ENCODE measurements around the gene HERC2.
"Not testable (repeated sequence)": the region's sequence is repeated elsewhere in the genome, so short reads cannot be mapped to it uniquely, and the experiment has no call there.

HERC2 gene

DNA sequence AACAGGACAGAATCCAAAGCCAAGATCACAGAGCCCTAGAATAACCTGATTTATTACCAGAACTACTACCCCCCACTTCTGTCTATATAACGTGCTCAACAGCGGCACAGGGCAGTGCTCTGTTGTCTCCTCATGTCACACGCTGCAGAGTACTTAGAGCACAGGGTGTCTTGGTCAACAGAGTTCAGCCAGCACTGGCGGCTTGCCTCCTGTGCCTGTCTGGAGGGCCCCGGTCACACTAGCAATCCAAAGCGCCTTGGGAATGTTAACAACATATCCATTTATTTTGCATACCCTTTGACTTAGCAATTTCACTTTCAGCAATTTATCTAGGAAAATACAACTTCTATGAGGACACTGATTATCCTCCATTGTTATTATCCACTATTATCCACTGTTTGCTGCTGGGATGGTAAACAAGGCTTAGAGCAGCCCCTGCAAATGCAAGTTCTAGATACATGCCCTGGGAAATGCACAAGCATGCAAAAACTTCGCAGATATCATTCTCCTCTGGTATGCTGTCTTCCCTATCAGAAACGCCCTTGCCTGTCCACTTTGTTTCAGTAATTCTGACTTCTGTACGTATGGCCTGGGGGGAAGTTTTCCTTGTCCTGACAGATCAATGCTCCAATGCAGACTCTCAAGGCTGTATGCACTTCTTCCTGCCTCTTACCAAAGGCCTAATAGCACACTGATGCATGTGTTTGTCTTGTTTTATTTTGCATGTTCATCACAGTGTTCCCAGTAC is 136.7 kb downstream of the HERC2 start:
- H3K4me3 ChIP-seq (ENCODE audit: low read length in 2 of 2) = no peak overlapping the region
- H3K9ac ChIP-seq (ENCODE audit: low read depth in 1 of 2, low read length in 2 of 2) = no peak overlapping the region
- H3K27ac ChIP-seq (ENCODE audit: low read depth in 2 of 2, low read length in 2 of 2) = no peak overlapping the region
- H3K4me1 ChIP-seq (ENCODE audit: control insufficient read depth in 2 of 2, insufficient read depth in 2 of 2, low read length in 2 of 2) = peaks cover 0 to 5% of the 10 kb centered on the region in 2 donors
- H3K9me3 ChIP-seq (ENCODE audit: control insufficient read depth in 2 of 2, low read length in 2 of 2) = no peaks in the 10 kb centered on the region
- H3K27me3 ChIP-seq (ENCODE audit: control insufficient read depth in 2 of 2, insufficient read depth in 2 of 2, low read length in 2 of 2) = no peaks in the 10 kb centered on the region
- peaks cover 37 to 48% of the 10 kb centered on the region in 2 donors for H3K36me3 ChIP-seq (ENCODE audit: control insufficient read depth in 2 of 2, insufficient read depth in 2 of 2, low read length in 2 of 2)

DNA sequence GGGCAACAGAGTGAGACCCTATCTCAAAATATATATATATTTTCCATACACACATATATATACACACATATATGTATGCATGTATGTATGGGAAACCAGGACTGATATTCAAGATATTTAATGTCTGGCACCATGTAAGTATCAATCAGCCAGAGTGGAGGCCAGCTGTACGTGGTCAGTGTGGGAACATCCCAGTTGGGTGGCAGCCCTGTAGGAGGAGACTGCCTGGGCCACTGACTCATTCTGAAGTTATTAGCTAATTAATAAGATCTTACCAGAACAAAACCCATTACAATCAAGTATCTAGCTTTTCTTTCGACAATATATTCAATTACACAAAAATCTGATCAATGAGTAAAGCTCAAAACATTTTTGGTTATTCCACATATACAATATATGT is 137.8 kb downstream of the HERC2 start:
- peaks cover 0 to 5% of the 10 kb centered on the region in 2 donors for H3K4me1 ChIP-seq (ENCODE audit: control insufficient read depth in 2 of 2, insufficient read depth in 2 of 2, low read length in 2 of 2)
- no peak overlapping the region for H3K27ac ChIP-seq (ENCODE audit: low read depth in 2 of 2, low read length in 2 of 2)
- no peaks in the 10 kb centered on the region for H3K27me3 ChIP-seq (ENCODE audit: control insufficient read depth in 2 of 2, insufficient read depth in 2 of 2, low read length in 2 of 2)
- no peak overlapping the region for H3K9ac ChIP-seq (ENCODE audit: low read depth in 1 of 2, low read length in 2 of 2)
- peaks cover 43 to 51% of the 10 kb centered on the region in 2 donors for H3K36me3 ChIP-seq (ENCODE audit: control insufficient read depth in 2 of 2, insufficient read depth in 2 of 2, low read length in 2 of 2)
- H3K4me3 ChIP-seq (ENCODE audit: low read length in 2 of 2) = no peak overlapping the region
- no peaks in the 10 kb centered on the region for H3K9me3 ChIP-seq (ENCODE audit: control insufficient read depth in 2 of 2, low read length in 2 of 2)

DNA sequence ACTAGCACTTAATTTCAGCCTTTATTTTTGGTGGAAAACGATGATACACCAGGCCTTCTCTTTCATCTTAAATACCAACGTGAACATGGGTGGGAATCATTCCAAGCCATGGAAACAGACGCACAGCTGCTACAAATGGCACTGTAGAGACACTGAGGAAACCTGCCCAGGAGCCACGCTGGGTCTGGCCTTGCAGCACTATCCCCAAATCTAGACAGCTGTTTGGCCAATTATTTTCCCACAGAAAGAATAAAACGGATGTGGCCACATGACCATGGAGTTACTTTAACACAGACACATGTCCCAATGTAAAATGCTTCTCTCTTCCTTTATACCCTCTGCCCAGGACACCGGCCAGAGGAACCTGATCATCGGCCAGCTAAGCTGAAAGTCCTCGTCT is 139.2 kb downstream of the HERC2 start:
- H3K27me3 ChIP-seq (ENCODE audit: control insufficient read depth in 2 of 2, insufficient read depth in 2 of 2, low read length in 2 of 2) = no peaks in the 10 kb centered on the region
- peaks cover 43 to 47% of the 10 kb centered on the region in 2 donors for H3K36me3 ChIP-seq (ENCODE audit: control insufficient read depth in 2 of 2, insufficient read depth in 2 of 2, low read length in 2 of 2)
- no peak overlapping the region for H3K9ac ChIP-seq (ENCODE audit: low read depth in 1 of 2, low read length in 2 of 2)
- H3K4me3 ChIP-seq (ENCODE audit: low read length in 2 of 2) = no peak overlapping the region
- peaks cover 0 to 5% of the 10 kb centered on the region in 2 donors for H3K4me1 ChIP-seq (ENCODE audit: control insufficient read depth in 2 of 2, insufficient read depth in 2 of 2, low read length in 2 of 2)
- H3K27ac ChIP-seq (ENCODE audit: low read depth in 2 of 2, low read length in 2 of 2) = no peak overlapping the region
- H3K9me3 ChIP-seq (ENCODE audit: control insufficient read depth in 2 of 2, low read length in 2 of 2) = no peaks in the 10 kb centered on the region

DNA sequence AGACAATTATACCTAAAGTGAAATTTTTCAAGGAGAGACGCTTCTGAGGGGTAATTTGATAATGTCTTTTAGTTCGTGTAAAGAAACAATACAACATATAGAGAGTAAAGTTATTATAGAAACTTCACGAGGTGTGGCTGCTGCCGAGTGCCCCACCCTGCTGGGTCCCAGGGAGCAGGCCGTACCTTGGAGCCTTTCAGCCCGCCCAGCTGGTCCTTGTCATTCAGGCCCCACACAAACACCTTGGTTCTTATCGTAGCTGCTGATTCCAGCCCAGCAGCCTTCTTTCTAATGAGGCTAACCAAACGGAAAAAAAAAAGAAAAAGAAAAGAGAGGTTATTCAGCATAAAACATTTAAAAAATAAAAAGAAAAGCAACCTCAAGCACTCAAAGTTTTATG is 139.8 kb downstream of the HERC2 start:
- Histone ChIP-seq H3K4me3 (ENCODE audit: low read length in 2 of 2) (no peak overlapping the region), H3K4me1 (ENCODE audit: control insufficient read depth in 2 of 2, insufficient read depth in 2 of 2, low read length in 2 of 2) (peaks cover 0 to 5% of the 10 kb centered on the region in 2 donors), H3K27ac (ENCODE audit: low read depth in 2 of 2, low read length in 2 of 2) (peak overlapping the region in 1 of 2 donors; percentile 7), H3K9me3 (ENCODE audit: control insufficient read depth in 2 of 2, low read length in 2 of 2) (no peaks in the 10 kb centered on the region), H3K9ac (ENCODE audit: low read depth in 1 of 2, low read length in 2 of 2) (no peak overlapping the region), H3K27me3 (ENCODE audit: control insufficient read depth in 2 of 2, insufficient read depth in 2 of 2, low read length in 2 of 2) (no peaks in the 10 kb centered on the region), H3K36me3 (ENCODE audit: control insufficient read depth in 2 of 2, insufficient read depth in 2 of 2, low read length in 2 of 2) (peaks cover 43 to 48% of the 10 kb centered on the region in 2 donors)

DNA sequence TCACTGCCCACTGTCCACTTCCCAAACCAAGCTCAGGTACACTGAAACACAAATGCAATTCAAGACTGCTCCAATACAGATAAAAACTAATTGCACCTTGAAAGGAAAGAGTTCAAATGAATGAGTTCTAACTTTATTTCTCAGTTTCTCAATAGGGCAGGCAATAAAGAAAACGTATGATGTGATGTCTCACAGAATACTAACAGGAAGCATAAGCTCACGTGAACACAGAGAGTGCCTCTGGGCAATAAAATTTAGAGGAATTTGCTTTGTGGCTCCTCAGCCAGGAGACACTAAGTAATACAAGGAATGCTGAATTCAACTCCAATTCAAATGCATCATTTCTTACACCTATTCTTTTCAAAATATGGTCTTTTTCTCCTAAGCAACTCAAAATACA is 140.6 kb downstream of the HERC2 start:
- no peak overlapping the region for H3K9ac ChIP-seq (ENCODE audit: low read depth in 1 of 2, low read length in 2 of 2)
- H3K4me1 ChIP-seq (ENCODE audit: control insufficient read depth in 2 of 2, insufficient read depth in 2 of 2, low read length in 2 of 2) = peaks cover 0 to 5% of the 10 kb centered on the region in 2 donors
- no peak overlapping the region for H3K4me3 ChIP-seq (ENCODE audit: low read length in 2 of 2)
- H3K27ac ChIP-seq (ENCODE audit: low read depth in 2 of 2, low read length in 2 of 2) = no peak overlapping the region
- H3K36me3 ChIP-seq (ENCODE audit: control insufficient read depth in 2 of 2, insufficient read depth in 2 of 2, low read length in 2 of 2) = peaks cover 46 to 49% of the 10 kb centered on the region in 2 donors
- H3K9me3 ChIP-seq (ENCODE audit: control insufficient read depth in 2 of 2, low read length in 2 of 2) = no peaks in the 10 kb centered on the region
- H3K27me3 ChIP-seq (ENCODE audit: control insufficient read depth in 2 of 2, insufficient read depth in 2 of 2, low read length in 2 of 2) = no peaks in the 10 kb centered on the region

DNA sequence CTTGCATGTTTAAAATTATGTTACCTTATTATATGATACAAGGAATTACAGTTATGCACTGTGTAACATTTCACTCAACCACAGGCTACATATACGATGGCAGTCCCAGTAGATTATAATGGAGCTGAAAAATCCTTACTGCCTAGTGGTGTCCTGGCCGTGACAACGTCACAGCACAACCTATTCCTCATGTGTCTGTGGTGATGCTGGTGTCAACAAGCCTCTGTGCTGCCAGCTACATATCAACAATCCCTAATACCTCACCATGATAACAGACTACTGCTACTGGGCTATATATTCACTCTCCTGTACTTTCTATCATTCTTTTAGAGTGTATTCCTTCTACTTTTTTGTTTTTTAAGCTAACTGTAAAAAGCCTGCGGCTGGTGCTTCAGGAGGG is 142.7 kb downstream of the HERC2 start:
- H3K27ac ChIP-seq (ENCODE audit: low read depth in 2 of 2, low read length in 2 of 2) = no peak overlapping the region
- H3K4me1 ChIP-seq (ENCODE audit: control insufficient read depth in 2 of 2, insufficient read depth in 2 of 2, low read length in 2 of 2) = peaks cover 0 to 5% of the 10 kb centered on the region in 2 donors
- H3K9ac ChIP-seq (ENCODE audit: low read depth in 1 of 2, low read length in 2 of 2) = no peak overlapping the region
- peaks cover 43 to 51% of the 10 kb centered on the region in 2 donors for H3K36me3 ChIP-seq (ENCODE audit: control insufficient read depth in 2 of 2, insufficient read depth in 2 of 2, low read length in 2 of 2)
- H3K4me3 ChIP-seq (ENCODE audit: low read length in 2 of 2) = no peak overlapping the region
- H3K9me3 ChIP-seq (ENCODE audit: control insufficient read depth in 2 of 2, low read length in 2 of 2) = no peaks in the 10 kb centered on the region
- H3K27me3 ChIP-seq (ENCODE audit: control insufficient read depth in 2 of 2, insufficient read depth in 2 of 2, low read length in 2 of 2) = no peaks in the 10 kb centered on the region

DNA sequence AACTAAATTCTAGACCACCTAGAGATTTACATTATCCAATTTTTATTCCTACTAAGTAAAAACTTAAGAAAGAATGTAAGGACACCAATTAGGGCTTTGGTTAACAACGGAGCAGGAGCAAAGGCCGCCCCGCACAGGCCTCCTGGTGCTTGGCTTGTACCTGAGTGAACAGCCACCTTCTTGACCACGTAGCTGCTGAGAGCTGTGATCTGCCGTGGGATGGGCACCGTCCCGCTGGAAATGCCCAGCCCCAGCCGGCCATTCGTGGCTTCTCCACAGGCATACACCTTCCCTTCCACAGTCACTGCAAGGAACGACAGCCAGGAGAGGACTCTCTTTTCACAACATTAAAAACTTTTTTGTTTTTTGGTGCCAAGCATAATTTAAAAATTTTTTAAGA is 143.3 kb downstream of the HERC2 start:
- Histone ChIP-seq H3K27me3 (ENCODE audit: control insufficient read depth in 2 of 2, insufficient read depth in 2 of 2, low read length in 2 of 2) (no peaks in the 10 kb centered on the region), H3K36me3 (ENCODE audit: control insufficient read depth in 2 of 2, insufficient read depth in 2 of 2, low read length in 2 of 2) (peaks cover 43 to 54% of the 10 kb centered on the region in 2 donors), H3K4me1 (ENCODE audit: control insufficient read depth in 2 of 2, insufficient read depth in 2 of 2, low read length in 2 of 2) (peaks cover 0 to 5% of the 10 kb centered on the region in 2 donors), H3K9ac (ENCODE audit: low read depth in 1 of 2, low read length in 2 of 2) (no peak overlapping the region), H3K27ac (ENCODE audit: low read depth in 2 of 2, low read length in 2 of 2) (no peak overlapping the region), H3K9me3 (ENCODE audit: control insufficient read depth in 2 of 2, low read length in 2 of 2) (no peaks in the 10 kb centered on the region), H3K4me3 (ENCODE audit: low read length in 2 of 2) (no peak overlapping the region)

DNA sequence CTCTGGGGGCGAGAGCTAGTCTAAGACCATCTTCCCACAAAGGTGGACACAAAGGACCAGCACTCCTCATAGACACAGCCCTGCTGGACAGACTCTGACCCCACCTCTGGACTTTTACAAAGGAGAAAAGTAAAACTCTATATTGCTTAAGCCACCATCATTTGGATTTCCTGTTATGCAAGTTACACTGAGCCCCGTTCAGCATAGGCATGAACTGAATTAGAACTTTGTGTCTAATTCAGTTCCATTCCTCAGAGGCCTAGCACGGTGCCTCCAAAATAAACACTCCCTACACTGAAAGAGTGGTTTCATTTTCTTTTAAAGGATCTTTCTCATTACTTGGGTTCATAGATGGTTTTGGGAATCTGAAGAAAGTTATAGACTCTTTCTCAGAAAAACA is 143.7 kb downstream of the HERC2 start:
- H3K4me3 ChIP-seq (ENCODE audit: low read length in 2 of 2) = no peak overlapping the region
- no peak overlapping the region for H3K27ac ChIP-seq (ENCODE audit: low read depth in 2 of 2, low read length in 2 of 2)
- no peaks in the 10 kb centered on the region for H3K9me3 ChIP-seq (ENCODE audit: control insufficient read depth in 2 of 2, low read length in 2 of 2)
- no peak overlapping the region for H3K9ac ChIP-seq (ENCODE audit: low read depth in 1 of 2, low read length in 2 of 2)
- peaks cover 43 to 57% of the 10 kb centered on the region in 2 donors for H3K36me3 ChIP-seq (ENCODE audit: control insufficient read depth in 2 of 2, insufficient read depth in 2 of 2, low read length in 2 of 2)
- H3K4me1 ChIP-seq (ENCODE audit: control insufficient read depth in 2 of 2, insufficient read depth in 2 of 2, low read length in 2 of 2) = peaks cover 0 to 5% of the 10 kb centered on the region in 2 donors
- no peaks in the 10 kb centered on the region for H3K27me3 ChIP-seq (ENCODE audit: control insufficient read depth in 2 of 2, insufficient read depth in 2 of 2, low read length in 2 of 2)

DNA sequence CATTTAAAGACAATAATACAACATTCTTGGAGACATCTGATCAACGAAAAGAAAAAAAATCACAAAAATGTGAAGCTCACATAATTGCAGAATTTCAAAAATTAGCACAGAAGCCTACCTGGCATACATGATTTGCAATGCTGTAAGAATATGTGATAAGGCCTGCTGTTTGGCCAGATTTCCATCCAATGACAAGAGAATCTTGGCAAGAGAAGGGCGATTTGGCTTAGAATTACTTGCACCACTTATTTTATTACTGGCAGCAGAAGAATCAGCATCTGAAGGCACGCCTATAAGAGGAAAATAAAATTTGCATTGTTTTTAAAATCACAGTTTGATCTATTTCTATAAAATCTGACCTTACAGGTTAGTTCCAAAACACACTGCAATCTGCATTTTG is 152.6 kb downstream of the HERC2 start:
- peaks cover 37 to 57% of the 10 kb centered on the region in 2 donors for H3K36me3 ChIP-seq (ENCODE audit: control insufficient read depth in 2 of 2, insufficient read depth in 2 of 2, low read length in 2 of 2)
- H3K27me3 ChIP-seq (ENCODE audit: control insufficient read depth in 2 of 2, insufficient read depth in 2 of 2, low read length in 2 of 2) = no peaks in the 10 kb centered on the region
- no peak overlapping the region for H3K4me3 ChIP-seq (ENCODE audit: low read length in 2 of 2)
- H3K4me1 ChIP-seq (ENCODE audit: control insufficient read depth in 2 of 2, insufficient read depth in 2 of 2, low read length in 2 of 2) = no peaks in the 10 kb centered on the region
- no peaks in the 10 kb centered on the region for H3K9me3 ChIP-seq (ENCODE audit: control insufficient read depth in 2 of 2, low read length in 2 of 2)
- H3K9ac ChIP-seq (ENCODE audit: low read depth in 1 of 2, low read length in 2 of 2) = no peak overlapping the region
- no peak overlapping the region for H3K27ac ChIP-seq (ENCODE audit: low read depth in 2 of 2, low read length in 2 of 2)

DNA sequence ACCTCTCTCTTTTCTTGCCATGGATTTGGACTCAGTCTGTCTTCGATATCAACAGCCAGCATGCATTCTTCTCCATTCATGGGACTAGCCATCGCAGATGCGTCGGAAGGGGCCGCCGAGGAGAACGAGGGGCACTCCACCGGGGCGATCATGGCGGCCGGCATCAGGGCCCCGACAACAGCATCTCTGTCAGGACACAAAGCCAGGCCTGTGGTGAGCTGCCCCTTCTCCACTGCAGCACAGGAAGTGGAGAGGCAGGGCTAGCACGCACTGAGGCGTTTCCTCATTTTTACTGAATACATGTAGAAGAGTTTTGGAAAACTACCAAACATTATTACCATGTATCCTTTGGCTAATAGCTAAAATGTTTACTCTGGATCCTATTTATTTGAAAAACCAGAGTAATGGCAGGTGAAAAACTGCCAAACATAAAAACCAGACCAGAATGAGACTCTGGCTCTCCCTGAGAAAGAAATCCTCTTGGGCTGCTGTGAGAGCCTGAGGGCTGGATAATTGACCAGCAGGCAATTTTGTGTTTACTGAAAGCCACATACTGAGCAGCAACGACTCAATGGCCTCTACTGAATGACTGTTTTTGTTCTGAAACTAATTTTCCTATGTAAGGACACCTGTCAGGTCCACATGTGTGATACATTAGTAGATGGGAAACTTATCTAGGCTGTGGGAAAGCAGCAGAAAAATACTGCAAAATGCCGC is 153.4 kb downstream of the HERC2 start:
- H3K36me3 ChIP-seq (ENCODE audit: control insufficient read depth in 2 of 2, insufficient read depth in 2 of 2, low read length in 2 of 2) = peaks cover 45 to 57% of the 10 kb centered on the region in 2 donors
- H3K4me1 ChIP-seq (ENCODE audit: control insufficient read depth in 2 of 2, insufficient read depth in 2 of 2, low read length in 2 of 2); H3K9me3 ChIP-seq (ENCODE audit: control insufficient read depth in 2 of 2, low read length in 2 of 2); H3K9ac ChIP-seq (ENCODE audit: low read depth in 1 of 2, low read length in 2 of 2); H3K27ac ChIP-seq (ENCODE audit: low read depth in 2 of 2, low read length in 2 of 2); H3K27me3 ChIP-seq (ENCODE audit: control insufficient read depth in 2 of 2, insufficient read depth in 2 of 2, low read length in 2 of 2); H3K4me3 ChIP-seq (ENCODE audit: low read length in 2 of 2): not testable (repeated sequence)

Data from mucosa of rectum (tissue), 2 donors.